Dendritic cell treated with granulocyte-macrophage colony-stimulating factor and Interleukin-4, amounts not matched to agents 40 ng/mL and 50 ng/mL, for 4 days (primary cell): ENCODE measurements around the gene EPPIN.
"Not testable (repeated sequence)": the region's sequence is repeated elsewhere in the genome, so short reads cannot be mapped to it uniquely, and the experiment has no call there.

Experiments
- H3K27ac Mint-ChIP-seq: one replicate; pipeline ENCODE4 v1.8.0; 2022; ENCODE audit warnings: mild to moderate bottlenecking, mixed read lengths
- H3K27me3 Mint-ChIP-seq: one replicate; pipeline ENCODE4 v1.8.0; 2022; ENCODE audit warnings: mild to moderate bottlenecking, mixed read lengths
- H3K36me3 Mint-ChIP-seq: one replicate; pipeline ENCODE4 v1.8.0; 2022; ENCODE audit warnings: low read depth, mixed read lengths
- H3K4me1 Mint-ChIP-seq: one replicate; pipeline ENCODE4 v1.8.0; 2022; ENCODE audit warnings: low read depth, mixed read lengths
- H3K4me3 Mint-ChIP-seq: one replicate; pipeline ENCODE4 v1.8.0; 2022; ENCODE audit warnings: mild to moderate bottlenecking, moderate library complexity, mixed read lengths
- H3K9me3 Mint-ChIP-seq: one replicate; pipeline ENCODE4 v1.8.0; 2022; ENCODE audit warnings: mixed read lengths
- intact Hi-C: fragments of 100-400 bp; cut with micrococcal nuclease; formaldehyde crosslinking; loops from one replicate; pipeline ENCODE4 v1.15.0; 2022

The EPPIN gene

DNA sequence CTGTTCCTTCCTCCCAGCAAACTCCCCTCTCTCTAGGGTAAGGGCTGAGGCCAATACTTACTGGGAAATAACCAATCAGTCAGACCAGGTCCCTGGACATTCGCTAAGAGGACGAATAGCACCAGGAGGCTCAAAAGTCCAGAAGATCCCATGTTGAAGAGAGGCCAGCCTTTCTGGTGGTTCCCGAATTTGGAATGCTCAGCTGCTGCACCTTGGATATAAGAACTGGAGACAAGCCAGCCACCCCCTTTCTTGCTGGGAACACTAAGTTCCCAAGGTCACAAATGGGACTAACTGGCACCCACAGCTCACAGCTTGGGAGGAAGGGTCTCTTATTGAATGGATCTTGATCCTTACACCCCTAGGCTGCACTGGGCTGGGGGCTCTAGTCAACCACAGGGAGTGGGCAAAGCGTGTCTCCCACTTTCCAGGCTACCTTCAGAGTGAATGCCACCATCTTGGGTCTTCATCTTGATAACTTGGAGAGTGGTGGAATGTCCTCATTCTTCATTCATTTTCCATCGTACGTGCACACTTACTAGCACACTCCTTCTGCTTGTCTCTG is at the start of gene EPPIN:
Gene EPPIN (minus strand): TSS at position 196 of the 565 bp plus-strand sequence. CDS start 44 bp downstream, at position 152.
- intact Hi-C loops, result loop anchor here (2.0 kb wide), 1 partner anchor 224 kb away; no protein-coding TSS in a partner anchor
- no peak within 1 kb of the TSS for H3K27ac Mint-ChIP-seq
- no peaks in the 10 kb centered on the region for H3K36me3 Mint-ChIP-seq
- no peak within 1 kb of the TSS for H3K4me3 Mint-ChIP-seq
- no peaks in the 10 kb centered on the region for H3K9me3 Mint-ChIP-seq
- H3K27me3 Mint-ChIP-seq, result peaks cover 21% of the 10 kb centered on the region
- H3K4me1 Mint-ChIP-seq, result no peaks in the 10 kb centered on the region

DNA sequence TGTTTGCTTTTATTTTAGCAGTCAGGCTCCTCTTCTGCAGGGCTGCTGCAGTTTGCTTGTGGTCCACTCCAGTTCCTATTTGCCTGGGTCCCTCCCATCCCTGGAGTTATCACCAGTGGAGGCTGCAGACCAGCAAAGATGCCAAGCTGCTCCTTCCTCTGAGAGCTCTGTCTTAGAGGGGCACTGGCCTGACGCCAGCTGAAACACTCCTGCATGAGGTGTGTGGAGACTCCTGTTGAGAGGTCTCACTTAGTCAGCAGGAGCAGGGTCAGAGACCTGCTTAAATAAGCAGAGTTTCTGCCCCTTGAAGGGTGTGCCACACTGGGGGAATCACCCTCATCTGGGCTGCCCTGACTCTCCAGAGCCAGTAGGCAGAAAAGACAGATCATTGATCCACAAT is 48.0 kb upstream of the EPPIN start:
- peaks cover 42% of the 10 kb centered on the region for H3K27me3 Mint-ChIP-seq

DNA sequence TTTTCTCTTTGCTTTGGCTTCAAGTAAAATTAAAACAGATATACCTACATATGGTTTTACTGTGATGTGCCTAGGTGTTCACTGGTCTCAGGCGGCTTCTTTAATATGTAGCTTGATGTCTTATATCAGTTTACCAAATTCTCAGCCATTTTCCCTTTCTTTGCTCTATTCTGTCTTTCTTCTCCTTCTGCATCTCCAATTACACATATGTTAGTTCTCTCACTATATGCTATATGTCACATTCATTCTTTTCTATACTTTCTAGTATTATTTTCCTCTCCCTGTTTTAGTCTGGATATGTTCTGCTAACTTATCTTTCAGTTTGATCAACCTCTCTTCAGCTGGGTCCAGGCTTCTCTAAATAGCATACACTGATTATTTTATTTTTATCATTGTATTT is 46.3 kb upstream of the EPPIN start:
- Mint-ChIP-seq H3K36me3 (no peaks in the 10 kb centered on the region), H3K27me3 (peaks cover 38% of the 10 kb centered on the region), H3K9me3 (no peaks in the 10 kb centered on the region), H3K27ac (no peak overlapping the region), H3K4me1 (peaks cover 7% of the 10 kb centered on the region), H3K4me3 (no peak overlapping the region)
- intact Hi-C loops, result no loop called here

More for the DNA sequence above, 48.0 kb upstream of the EPPIN start:
- Mint-ChIP-seq H3K9me3 (no peaks in the 10 kb centered on the region), H3K4me3 (no peak overlapping the region), H3K36me3 (no peaks in the 10 kb centered on the region), H3K4me1 (peaks cover 7% of the 10 kb centered on the region), H3K27ac (no peak overlapping the region)
- intact Hi-C loops, result no loop called here

DNA sequence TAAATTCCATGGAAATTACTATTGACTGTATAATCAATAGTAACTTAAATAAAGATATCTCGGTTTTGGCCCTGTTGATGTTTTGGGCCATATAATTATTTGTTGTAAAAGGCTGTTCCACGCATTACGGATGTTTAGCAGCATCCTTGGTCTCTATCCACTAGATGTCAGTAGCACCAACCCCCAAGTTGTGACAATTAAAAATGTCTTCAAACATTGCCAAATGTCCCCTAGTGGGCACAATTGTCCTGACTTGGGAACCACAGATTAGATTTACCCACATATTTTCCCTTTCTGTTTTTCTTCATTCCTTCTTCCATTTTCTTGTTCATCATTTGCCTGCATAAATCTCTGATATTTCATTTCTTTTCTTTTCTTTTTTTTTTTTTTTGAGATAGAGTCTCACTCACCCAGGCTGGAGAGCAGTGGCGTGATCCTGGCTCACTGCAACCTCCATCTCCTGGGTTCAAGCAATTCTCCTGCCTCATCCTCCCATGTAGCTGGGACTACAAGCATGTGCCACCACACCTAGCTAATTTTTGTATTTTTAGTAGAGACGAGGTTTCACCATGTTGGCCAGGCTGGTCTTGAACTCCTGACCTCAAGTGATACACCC is 45.5 kb upstream of the EPPIN start:
- no peaks in the 10 kb centered on the region for H3K36me3 Mint-ChIP-seq
- intact Hi-C loops, result loop anchor here (1.0 kb wide), 1 partner anchor 179 kb away; no protein-coding TSS in a partner anchor
- no peak overlapping the region for H3K4me3 Mint-ChIP-seq
- H3K4me1 Mint-ChIP-seq, result peaks cover 7% of the 10 kb centered on the region
- peaks cover 33% of the 10 kb centered on the region for H3K27me3 Mint-ChIP-seq
- no peak overlapping the region for H3K27ac Mint-ChIP-seq
- H3K9me3 Mint-ChIP-seq, result no peaks in the 10 kb centered on the region

DNA sequence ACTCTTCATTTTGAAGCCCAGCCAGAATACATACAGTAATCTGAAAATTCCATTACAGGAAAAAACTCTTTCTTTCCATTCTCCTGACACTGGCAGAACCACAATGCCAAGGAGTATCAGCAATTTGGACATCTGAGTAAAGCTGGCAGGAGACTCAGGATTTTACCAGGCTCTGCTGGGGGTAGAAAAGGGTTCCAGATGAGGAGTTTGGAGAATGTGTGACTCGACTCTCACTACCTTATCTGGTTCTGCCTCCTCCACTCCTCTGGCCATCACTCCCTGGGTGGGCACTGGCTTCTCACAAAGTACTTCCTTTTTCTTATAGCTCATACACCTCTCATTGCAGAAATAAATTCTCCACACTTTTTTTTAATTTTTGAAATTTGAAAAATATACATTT is 42.5 kb upstream of the EPPIN start:
- H3K27ac Mint-ChIP-seq, result no peak overlapping the region
- peaks cover 23% of the 10 kb centered on the region for H3K27me3 Mint-ChIP-seq
- H3K4me3 Mint-ChIP-seq, result no peak overlapping the region
- H3K36me3 Mint-ChIP-seq, result no peaks in the 10 kb centered on the region
- no peaks in the 10 kb centered on the region for H3K9me3 Mint-ChIP-seq
- no peaks in the 10 kb centered on the region for H3K4me1 Mint-ChIP-seq
- intact Hi-C loops, result no loop called here

DNA sequence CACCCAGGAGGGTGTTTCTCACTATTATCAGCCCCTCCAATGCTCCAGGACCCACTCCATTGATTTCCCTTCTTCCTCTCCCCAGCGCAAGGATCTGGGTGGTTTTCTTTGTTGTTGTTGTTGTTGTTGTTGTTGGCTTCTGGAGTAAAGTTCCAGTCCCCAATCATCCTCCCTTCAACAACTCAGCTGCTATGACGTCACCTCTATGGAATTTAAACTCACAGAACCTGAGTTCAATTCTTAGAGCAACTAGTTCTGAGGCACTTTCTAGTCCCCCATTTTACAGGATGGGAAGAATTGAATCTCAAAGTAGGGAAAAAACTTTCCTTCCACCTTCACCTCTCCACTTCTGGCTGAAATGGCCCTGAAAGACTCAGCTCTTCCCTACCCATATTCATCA is 41.6 kb upstream of the EPPIN start:
- Mint-ChIP-seq H3K4me1 (no peaks in the 10 kb centered on the region), H3K9me3 (no peaks in the 10 kb centered on the region), H3K27ac (no peak overlapping the region), H3K27me3 (peaks cover 14% of the 10 kb centered on the region), H3K4me3 (no peak overlapping the region), H3K36me3 (no peaks in the 10 kb centered on the region)
- intact Hi-C loops, result no loop called here

DNA sequence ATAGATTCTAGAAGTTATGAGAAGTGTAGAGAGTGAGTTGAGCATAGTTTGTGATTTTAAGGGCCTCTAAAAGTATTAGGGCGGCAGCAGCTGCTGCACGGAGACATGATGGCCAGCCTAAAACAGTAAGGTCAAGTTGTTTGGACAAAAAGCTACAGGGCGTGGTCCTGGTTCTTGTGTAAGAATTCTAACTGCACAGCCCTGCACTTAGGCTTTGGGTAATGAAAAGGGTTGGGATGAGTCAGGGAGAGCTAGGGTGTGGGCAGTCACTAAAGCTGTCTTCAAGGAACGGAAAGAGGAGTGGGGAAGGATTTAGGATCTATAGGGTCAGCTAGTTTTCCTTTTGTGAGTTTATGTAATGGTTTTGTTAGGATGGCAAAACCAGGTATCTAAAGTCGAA is 38.8 kb upstream of the EPPIN start:
- H3K27ac Mint-ChIP-seq, H3K9me3 Mint-ChIP-seq, H3K36me3 Mint-ChIP-seq, H3K4me3 Mint-ChIP-seq, intact Hi-C loops, H3K4me1 Mint-ChIP-seq: not testable (repeated sequence)
- H3K27me3 Mint-ChIP-seq, result peaks cover 15% of the 10 kb centered on the region

DNA sequence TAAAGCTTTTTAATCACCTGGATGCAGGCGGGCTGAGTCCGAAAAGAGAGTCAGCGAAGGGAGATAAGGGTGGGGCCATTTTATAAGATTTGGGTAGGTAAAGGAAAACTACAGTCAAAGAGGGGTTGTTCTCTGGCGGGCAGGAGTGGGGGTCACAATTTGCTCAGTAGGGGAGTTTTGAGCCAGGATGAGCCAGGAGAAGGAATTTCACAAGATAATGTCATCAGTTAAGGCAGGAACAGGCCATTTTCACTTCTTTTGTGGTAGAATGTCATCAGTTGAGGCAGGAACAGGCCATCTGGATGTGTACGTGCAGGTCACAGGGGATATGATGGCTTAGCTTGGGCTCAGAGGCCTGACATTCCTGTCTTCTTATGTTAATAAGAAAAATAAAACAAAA is 37.1 kb upstream of the EPPIN start:
- intact Hi-C loops, H3K36me3 Mint-ChIP-seq, H3K27ac Mint-ChIP-seq, H3K9me3 Mint-ChIP-seq, H3K4me1 Mint-ChIP-seq, H3K4me3 Mint-ChIP-seq: not testable (repeated sequence)
- H3K27me3 Mint-ChIP-seq, result peaks cover 24% of the 10 kb centered on the region

DNA sequence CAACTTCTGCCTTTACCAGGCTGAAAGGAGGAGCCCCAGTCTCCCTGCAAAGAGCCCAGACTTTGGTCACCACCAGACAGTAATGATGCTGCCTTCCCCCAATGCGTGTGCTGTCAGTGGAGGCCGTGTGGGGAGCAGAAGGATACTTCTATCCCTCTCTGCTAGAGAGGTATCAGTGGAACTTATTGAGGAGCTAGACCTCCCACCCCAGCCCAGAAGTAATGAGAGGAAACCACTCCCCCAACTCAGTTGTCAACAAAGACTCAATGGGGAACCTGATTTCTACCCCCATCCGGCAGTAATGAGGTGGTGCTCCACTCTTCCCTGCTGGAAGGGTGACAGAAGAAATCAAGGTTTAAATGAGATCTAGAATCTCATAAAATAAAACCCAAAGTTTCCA is 36.3 kb upstream of the EPPIN start:
- Mint-ChIP-seq H3K4me1 (no peaks in the 10 kb centered on the region), H3K36me3 (no peaks in the 10 kb centered on the region), H3K9me3 (no peaks in the 10 kb centered on the region), H3K4me3 (no peak overlapping the region), H3K27ac (no peak overlapping the region), H3K27me3 (peaks cover 23% of the 10 kb centered on the region)
- intact Hi-C loops, result no loop called here

DNA sequence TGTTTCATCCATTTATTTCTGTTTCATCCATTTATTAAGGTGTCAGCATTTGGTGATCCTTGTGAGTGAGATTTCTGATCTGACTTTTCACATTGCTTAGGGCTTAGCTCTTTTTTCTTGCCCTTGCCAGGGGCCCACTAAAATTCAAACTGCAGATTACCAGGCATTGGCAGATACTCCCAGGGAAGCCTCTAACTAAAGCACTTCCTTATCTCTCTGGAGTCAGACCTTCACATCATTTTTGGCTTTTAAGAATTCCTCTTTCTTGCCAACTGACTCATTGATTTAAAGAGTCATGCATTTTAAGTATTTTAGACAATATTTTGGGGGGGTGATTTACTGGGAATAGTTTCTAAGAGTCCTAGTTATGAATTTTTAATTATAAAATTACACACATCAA is 34.5 kb upstream of the EPPIN start:
- Mint-ChIP-seq H3K27me3 (peaks cover 23% of the 10 kb centered on the region), H3K36me3 (no peaks in the 10 kb centered on the region)

DNA sequence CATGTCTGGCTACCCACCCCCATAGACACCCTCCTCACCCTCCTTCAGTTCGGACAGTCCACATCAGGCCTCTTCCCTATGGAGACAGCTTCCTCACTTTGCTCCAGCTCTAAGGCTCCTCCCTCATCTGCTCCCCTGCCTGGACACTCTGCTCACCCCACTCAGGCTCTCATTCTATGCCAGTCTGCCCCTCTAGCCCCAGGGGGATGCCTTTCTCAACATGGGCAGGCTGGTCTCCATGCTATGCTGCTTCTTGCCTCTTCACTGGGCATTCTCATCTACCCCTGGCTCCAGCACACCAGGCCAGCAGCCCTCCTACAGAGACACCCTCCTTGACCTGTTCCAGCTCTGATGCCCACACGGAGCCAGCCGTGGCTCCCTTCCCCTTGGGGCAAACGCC is 32.0 kb upstream of the EPPIN start, which contains the start of gene WFDC8:
Gene WFDC8 (minus strand): TSS at position 101 of the 400 bp plus-strand sequence. CDS start 37 bp downstream, at position 64.
- Mint-ChIP-seq H3K9me3 (no peaks in the 10 kb centered on the region), H3K27me3 (peaks cover 23% of the 10 kb centered on the region), H3K4me1 (no peaks in the 10 kb centered on the region), H3K27ac (no peak within 1 kb of the TSS), H3K36me3 (no peaks in the 10 kb centered on the region), H3K4me3 (no peak within 1 kb of the TSS)
- intact Hi-C loops, result no loop called here

More for the DNA sequence above, 34.5 kb upstream of the EPPIN start:
- Mint-ChIP-seq H3K9me3 (no peaks in the 10 kb centered on the region), H3K27ac (no peak overlapping the region), H3K4me1 (no peaks in the 10 kb centered on the region), H3K4me3 (no peak overlapping the region)
- intact Hi-C loops, result no loop called here

DNA sequence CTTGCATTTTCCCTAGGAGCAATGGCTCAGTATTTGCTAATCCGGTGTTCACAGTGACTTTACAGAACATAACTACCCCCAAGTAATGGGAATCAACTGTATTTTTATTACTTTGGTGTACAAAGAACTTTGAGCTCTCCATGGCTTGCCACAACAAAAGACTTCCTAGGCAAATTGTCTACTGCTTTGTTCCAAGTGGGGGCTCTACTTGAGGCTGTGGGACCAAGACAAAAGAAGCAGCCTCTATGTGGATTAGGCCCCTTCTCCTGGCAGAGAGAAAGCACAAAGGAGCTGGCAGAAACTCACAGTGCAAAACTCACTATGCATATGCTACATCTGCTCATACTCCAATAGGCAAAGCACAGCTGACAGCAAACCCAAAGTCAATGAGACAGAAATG is 31.0 kb upstream of the EPPIN start:
- Mint-ChIP-seq H3K4me1 (no peaks in the 10 kb centered on the region), H3K27ac (no peak overlapping the region), H3K9me3 (no peaks in the 10 kb centered on the region), H3K27me3 (peaks cover 20% of the 10 kb centered on the region), H3K36me3 (no peaks in the 10 kb centered on the region), H3K4me3 (no peak overlapping the region)
- intact Hi-C loops, result no loop called here

DNA sequence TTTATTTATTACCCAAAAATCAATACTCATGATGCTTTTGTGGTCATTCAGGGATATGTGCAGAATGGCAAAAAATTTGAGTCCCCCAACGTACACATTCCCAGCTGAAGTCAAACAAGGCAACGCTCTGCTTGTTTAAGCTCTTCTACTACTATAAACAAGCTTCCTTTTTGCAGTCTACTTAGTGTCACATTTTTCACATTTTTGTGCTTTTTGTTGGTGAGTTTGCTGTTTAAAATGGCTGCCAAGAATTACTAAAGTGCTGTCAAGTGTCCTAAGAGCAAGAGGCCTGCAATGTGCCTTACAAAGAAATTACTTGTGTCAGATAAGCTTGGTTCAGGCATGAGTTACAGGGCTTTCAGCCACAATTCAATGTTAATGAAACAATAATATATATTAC is 29.8 kb upstream of the EPPIN start:
- H3K27me3 Mint-ChIP-seq, result peaks cover 18% of the 10 kb centered on the region

DNA sequence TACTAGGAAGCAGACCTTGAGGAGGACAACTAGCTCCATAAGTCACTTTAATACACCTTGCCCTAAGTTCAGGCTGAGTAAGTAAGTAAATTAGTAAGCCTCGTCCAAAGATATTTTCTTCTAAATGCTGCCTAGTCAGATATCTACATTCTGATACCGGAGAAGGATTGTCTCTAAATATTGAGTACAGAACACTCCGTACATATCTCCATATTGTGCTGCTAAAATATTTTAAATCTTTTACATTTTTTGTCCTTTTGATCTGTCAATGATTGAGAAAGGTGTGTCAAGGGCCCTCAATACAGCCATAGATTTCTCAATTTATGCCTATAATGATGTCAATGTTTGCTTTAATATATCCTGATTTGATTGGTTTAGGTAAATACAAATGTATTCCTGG is 28.7 kb upstream of the EPPIN start:
- Mint-ChIP-seq H3K9me3 (no peaks in the 10 kb centered on the region), H3K4me3 (no peak overlapping the region), H3K27me3 (peaks cover 17% of the 10 kb centered on the region), H3K36me3 (no peaks in the 10 kb centered on the region), H3K4me1 (no peaks in the 10 kb centered on the region), H3K27ac (no peak overlapping the region)
- intact Hi-C loops, result no loop called here

More for the DNA sequence above, 29.8 kb upstream of the EPPIN start:
- no peaks in the 10 kb centered on the region for H3K36me3 Mint-ChIP-seq
- intact Hi-C loops, result no loop called here
- no peak overlapping the region for H3K4me3 Mint-ChIP-seq
- no peak overlapping the region for H3K27ac Mint-ChIP-seq
- H3K9me3 Mint-ChIP-seq, result no peaks in the 10 kb centered on the region
- no peaks in the 10 kb centered on the region for H3K4me1 Mint-ChIP-seq

DNA sequence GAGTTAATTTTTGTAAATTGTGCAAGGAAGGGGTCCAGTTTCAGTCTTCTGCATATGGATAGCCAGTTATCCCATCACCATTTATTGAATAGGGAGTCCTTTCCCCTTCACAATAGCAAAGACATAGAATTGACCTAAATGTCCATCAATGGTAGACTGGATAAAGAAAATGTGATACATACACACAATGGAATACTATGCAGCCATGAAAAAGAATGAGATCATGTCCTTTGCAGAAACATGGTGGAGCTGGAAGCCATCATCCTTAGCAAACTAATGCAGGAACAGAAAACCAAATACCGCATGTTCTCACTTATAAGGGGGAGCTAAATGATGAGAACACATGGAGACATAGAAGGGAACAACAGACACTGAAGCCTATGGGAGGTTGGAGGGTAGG is 22.4 kb upstream of the EPPIN start:
- H3K4me3 Mint-ChIP-seq, H3K4me1 Mint-ChIP-seq, H3K27ac Mint-ChIP-seq, H3K9me3 Mint-ChIP-seq, H3K36me3 Mint-ChIP-seq, intact Hi-C loops: not testable (repeated sequence)
- peaks cover 12% of the 10 kb centered on the region for H3K27me3 Mint-ChIP-seq
